K562 (cell line): ENCODE measurements around the gene ZNF24. TPM values are rescaled to one million over a fixed set of nuclear protein-coding genes. Genes with fewer than 3 reads are reported as not detected.

Experiments used
- ATAC-seq: fragments of 200-7000 bp; cut with Tn5 transposase; 3 replicates; pipeline ENCODE4 v1.9.1; 2020; ENCODE audit warnings: moderate library complexity
- BruUV-seq: library from RNA; stranded (reverse); fragments of 400-500 nt; replicated peaks from 2 replicates; lab custom pipeline; 2021; lab: Mats Ljungman, UMichigan
- CTCF ChIA-PET: fragments of 300-600 bp; formaldehyde crosslinking; extraction: SDS; loops from one replicate; lab custom pipeline; 2021; ENCODE audit warnings: low intra/inter-chr PET ratio; lab: Yijun Ruan, JAX
- POLR2A ChIA-PET: fragments of 300-600, 350-650 bp; sonication (Branson Sonifier 250); formaldehyde crosslinking; extraction: SDS; loops from one replicate; lab custom pipeline; 2021; ENCODE audit warnings: antibody characterized with exemption, inconsistent platforms; lab: Yijun Ruan, JAX
- DNase-seq, 4 experiments: peaks; one replicate each; pipeline versions ENCODE4 v3.0.0 to v3.0.0-alpha.2; 2011 to 2018; ENCODE audit warnings: low spot score in 3 of 4, mixed read lengths in 3 of 4; ENCODE audit errors: extremely low read depth in 1 of 4
- FAIRE-seq: peaks from 2 replicates; lab custom pipeline; 2011; peaks lifted over from hg19 to GRCh38; lab: Jason Lieb, UNC
- H2AFZ ChIP-seq: 2 replicates; pipeline ENCODE4 v1.6.0; 2011; ENCODE audit warnings: low read depth, low read length, control low read depth, inconsistent platforms
- H3K27ac ChIP-seq: fragments of 200-600 bp; 3 replicates; pipeline ENCODE4 v1.8.0; 2011; ENCODE audit warnings: low read depth, mild to moderate bottlenecking, control low read depth, inconsistent platforms, low read length, moderate library complexity, mixed read lengths; ENCODE audit errors: extremely low read depth
- H3K27me3 ChIP-seq, 2 experiments: fragments of 300-600 bp in 1 of 2; 2 replicates in 1 of 2; 3 replicates in 1 of 2; pipeline versions ENCODE4 v1.6.0 to v1.8.0; 2011; ENCODE audit warnings: inconsistent platforms in 2 of 2, low read length in 2 of 2, mild to moderate bottlenecking in 1 of 2, mixed read lengths in 1 of 2, moderate library complexity in 1 of 2; ENCODE audit not compliant: control insufficient read depth in 2 of 2, insufficient read depth in 2 of 2
- H3K36me3 ChIP-seq: fragments of 300-600 bp; 3 replicates; pipeline ENCODE4 v1.8.0; 2011; ENCODE audit warnings: mild to moderate bottlenecking, low read length, inconsistent platforms; ENCODE audit not compliant: control insufficient read depth, insufficient read depth
- H3K4me1 ChIP-seq, 2 experiments: fragments of 200-600 bp in 1 of 2; replicated peaks in 1 of 2; 2 replicates in 1 of 2; 3 replicates in 1 of 2; pipeline versions ENCODE4 v1.5.1 to v1.8.0; 2011; ENCODE audit warnings: inconsistent platforms in 2 of 2, low read length in 2 of 2, mild to moderate bottlenecking in 1 of 2, mixed read lengths in 1 of 2, moderate library complexity in 1 of 2; ENCODE audit not compliant: control insufficient read depth in 2 of 2, insufficient read depth in 2 of 2
- H3K4me2 ChIP-seq: 2 replicates; pipeline ENCODE4 v1.6.1; 2011; ENCODE audit warnings: low read length, control low read depth, inconsistent platforms, mixed read lengths; ENCODE audit not compliant: insufficient read depth
- H3K4me3 ChIP-seq: fragments of 200-600 bp; sonication (generic), shearing (Covaris generic); 2 replicates; pipeline ENCODE4 v1.5.1; 2016; ENCODE audit warnings: control low read depth, inconsistent platforms
- H3K79me2 ChIP-seq: fragments of 200-600 bp; 3 replicates; pipeline ENCODE4 v1.8.0; 2011; ENCODE audit warnings: low read length, inconsistent platforms; ENCODE audit not compliant: control insufficient read depth, insufficient read depth
- H3K9ac ChIP-seq, 2 experiments: 2 replicates each; pipeline versions ENCODE4 v1.6.0 to v1.6.1; 2011; ENCODE audit warnings: low read depth in 2 of 2, low read length in 2 of 2, control low read depth in 1 of 2, inconsistent platforms in 1 of 2, mild to moderate bottlenecking in 1 of 2, mixed read lengths in 1 of 2; ENCODE audit not compliant: insufficient read depth in 1 of 2
- H3K9me1 ChIP-seq: one replicate; pipeline ENCODE4 v1.6.0; 2011; ENCODE audit warnings: inconsistent platforms, mild to moderate bottlenecking, low read length, moderate library complexity; ENCODE audit not compliant: control insufficient read depth, insufficient read depth
- H3K9me3 ChIP-seq: replicated peaks from 2 replicates; pipeline ENCODE4 v1.5.1; 2011; ENCODE audit warnings: low read depth, low read length, inconsistent platforms; ENCODE audit not compliant: control insufficient read depth, insufficient read depth
- H4K20me1 ChIP-seq: replicated peaks from 2 replicates; pipeline ENCODE4 v1.6.1; 2011; ENCODE audit warnings: low read length, inconsistent platforms, mixed read lengths; ENCODE audit not compliant: control insufficient read depth, insufficient read depth
- TCF3 ChIP-seq: sonication (generic); formaldehyde crosslinking; IDR thresholded peaks from 2 replicates; pipeline ENCODE4 v1.4.0; 2020; ENCODE audit warnings: mild to moderate bottlenecking, missing genetic modification reagents
- TEAD1 ChIP-seq, 2 experiments: fragments of 450-650 bp in 1 of 2; sonication (generic) in 1 of 2; formaldehyde crosslinking; IDR thresholded peaks; 2 replicates each; pipeline versions ENCODE4 v1.4.0 to v1.8.0; 2020 to 2022; ENCODE audit warnings: mild to moderate bottlenecking in 2 of 2, missing genetic modification reagents in 1 of 2
- ZNF184 ChIP-seq: sonication (generic); formaldehyde crosslinking; IDR thresholded peaks from 2 replicates; pipeline ENCODE4 v1.5.0; 2020; ENCODE audit warnings: missing genetic modification reagents
- WGBS: fragments of 100-300 bp; shearing (Covaris generic); methylation state at CpG from one replicate; pipeline ENCODE4 v1.1.6; 2016; ENCODE audit warnings: low coverage, mixed read lengths; ENCODE audit not compliant: insufficient coverage; ENCODE audit errors: missing lambda C conversion rate; 5-methylcytosine and 5-hydroxymethylcytosine counted together
- in situ Hi-C: fragments of 300-500 bp; cut with MboI; formaldehyde crosslinking; loops from 4 replicates; pipeline ENCODE4 v1.15.0; 2018; ENCODE audit warnings: inconsistent platforms, mixed read lengths
- intact Hi-C: fragments of 100-400 bp; cut with micrococcal nuclease; formaldehyde crosslinking; loops from 2 replicates; pipeline ENCODE4 v1.14.2; 2022
- polyA plus RNA-seq, 8 experiments: library from polyadenylated mRNA; depleted of rRNA in 4 of 8; stranded (reverse) in 5 of 8; unstranded in 3 of 8; fragments of >200 nt; fragmentation: Nextera tagmentation in 2 of 8; fragmentation: Illumina TruSeq in 1 of 8; extraction: Ambion mirVana in 2 of 8; extraction: Trizol in 1 of 8; gene quantifications; 2 replicates each; pipeline versions ENCODE4 v1.2.1 to v1.2.3, GENCODE V29; 2011 to 2014; ENCODE audit warnings: inconsistent platforms in 1 of 8, missing spikeins in 1 of 8
- total RNA-seq, 7 experiments: library from RNA; depleted of rRNA in 6 of 7; stranded (reverse); fragments of >200 nt in 6 of 7; fragmentation: Illumina TruSeq in 2 of 7; extraction: Trizol in 2 of 7; gene quantifications; 2 replicates each; pipeline versions ENCODE4 v1.2.1 to v1.2.3, GENCODE V29; 2011 to 2021; ENCODE audit warnings: low replicate concordance in 1 of 7
- TF ChIP-seq, protein P1 (sequence below), 3 experiments: fragments of 200-800 bp in 1 of 3; fragments of 250-450 bp in 1 of 3; fragments of 450-650 bp in 1 of 3; sonication (Bioruptor Pico) in 1 of 3; sonication (Bioruptor generic) in 1 of 3; formaldehyde crosslinking in 1 of 3; IDR thresholded peaks; 2 replicates each; pipeline versions ENCODE4 v1.6.1 to v1.8.0; 2016 to 2022; ENCODE audit warnings: mild to moderate bottlenecking in 2 of 3, missing genetic modification characterization in 2 of 3, missing compliant biosample characterization in 1 of 3, moderate library complexity in 1 of 3
- TF ChIP-seq, protein P2 (sequence below): sonication (generic); formaldehyde crosslinking; IDR thresholded peaks from 2 replicates; pipeline ENCODE4 v1.8.0; 2022; ENCODE audit warnings: mild to moderate bottlenecking, missing genetic modification reagents
- TF ChIP-seq, protein P3 (sequence below), 2 experiments: fragments of 450-650 bp; IDR thresholded peaks; 2 replicates each; pipeline ENCODE4 v1.6.1; 2018; ENCODE audit warnings: mild to moderate bottlenecking in 2 of 2, low read depth in 1 of 2; ENCODE audit not compliant: partially characterized antibody in 2 of 2

ZNF24 gene
- total and polyA plus RNA-seq, 9 of the 15 experiments (the other 6 are each of a cell fraction or from before 2014, with no cell fraction given), result 35.7 to 72.8 (median 54.1) TPM

DNA sequence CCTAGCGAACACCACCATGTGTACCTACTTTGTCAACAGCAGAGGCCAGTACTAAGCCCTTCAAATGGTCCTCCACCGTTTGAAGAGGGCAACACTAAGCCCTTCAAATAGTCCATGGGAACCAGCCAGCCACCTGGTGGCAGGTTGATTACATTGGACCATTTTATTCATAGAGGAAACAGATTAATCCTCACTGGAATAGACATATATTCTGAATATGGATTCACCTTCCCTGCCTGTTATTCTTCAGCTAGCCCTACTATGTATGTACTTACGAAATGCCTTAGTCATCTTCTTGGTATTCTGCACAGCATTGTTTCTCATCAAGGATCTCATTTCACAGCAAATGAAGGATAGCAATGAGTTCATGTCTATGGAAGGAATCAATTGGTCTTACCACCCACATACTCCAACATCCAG, 42.9 kb upstream of the ZNF24 start:
- ATAC-seq (peak; percentile 73), DNase-seq (peak in 1 of 4 experiments; percentile 31), FAIRE-seq (no peak)
- Histone ChIP-seq H3K4me2 (no peak overlapping the region), H3K9ac (no peak overlapping the region), H3K27me3 (no peaks in the 10 kb centered on the region), H2AFZ (no peak overlapping the region), H3K9me3 (no peaks in the 10 kb centered on the region), H3K4me3 (no peak overlapping the region), H3K9me1 (no peaks in the 10 kb centered on the region), H4K20me1 (no peaks in the 10 kb centered on the region), H3K36me3 (no peaks in the 10 kb centered on the region), H3K4me1 (no peaks in the 10 kb centered on the region), H3K27ac (no peak overlapping the region), H3K79me2 (no peaks in the 10 kb centered on the region)
- no TSS peak for BruUV-seq
- ChIA-PET CTCF (interaction anchor here (1.2 to 1.9 kb wide), 3 partner anchors 156 to 563 kb away, joined by 3 to 10 read pairs (median 8); no protein-coding TSS in a partner anchor), POLR2A (interaction anchor here (0.9 to 1.0 kb wide), 3 partner anchors 11 to 138 kb away, joined by 3 to 5 read pairs (median 3); no protein-coding TSS in a partner anchor)
- intact Hi-C loops, result loop anchor here (2.0 to 10.0 kb wide), 3 partner anchors 156 to 568 kb away; no protein-coding TSS in a partner anchor
- in situ Hi-C loops, result loop anchor here (10.0 kb wide), 1 partner anchor 568 kb away; no protein-coding TSS in a partner anchor
- 4% methylated on average over 3 of the region's 3 CpGs for WGBS
- TF ChIP-seq, protein P1, sequence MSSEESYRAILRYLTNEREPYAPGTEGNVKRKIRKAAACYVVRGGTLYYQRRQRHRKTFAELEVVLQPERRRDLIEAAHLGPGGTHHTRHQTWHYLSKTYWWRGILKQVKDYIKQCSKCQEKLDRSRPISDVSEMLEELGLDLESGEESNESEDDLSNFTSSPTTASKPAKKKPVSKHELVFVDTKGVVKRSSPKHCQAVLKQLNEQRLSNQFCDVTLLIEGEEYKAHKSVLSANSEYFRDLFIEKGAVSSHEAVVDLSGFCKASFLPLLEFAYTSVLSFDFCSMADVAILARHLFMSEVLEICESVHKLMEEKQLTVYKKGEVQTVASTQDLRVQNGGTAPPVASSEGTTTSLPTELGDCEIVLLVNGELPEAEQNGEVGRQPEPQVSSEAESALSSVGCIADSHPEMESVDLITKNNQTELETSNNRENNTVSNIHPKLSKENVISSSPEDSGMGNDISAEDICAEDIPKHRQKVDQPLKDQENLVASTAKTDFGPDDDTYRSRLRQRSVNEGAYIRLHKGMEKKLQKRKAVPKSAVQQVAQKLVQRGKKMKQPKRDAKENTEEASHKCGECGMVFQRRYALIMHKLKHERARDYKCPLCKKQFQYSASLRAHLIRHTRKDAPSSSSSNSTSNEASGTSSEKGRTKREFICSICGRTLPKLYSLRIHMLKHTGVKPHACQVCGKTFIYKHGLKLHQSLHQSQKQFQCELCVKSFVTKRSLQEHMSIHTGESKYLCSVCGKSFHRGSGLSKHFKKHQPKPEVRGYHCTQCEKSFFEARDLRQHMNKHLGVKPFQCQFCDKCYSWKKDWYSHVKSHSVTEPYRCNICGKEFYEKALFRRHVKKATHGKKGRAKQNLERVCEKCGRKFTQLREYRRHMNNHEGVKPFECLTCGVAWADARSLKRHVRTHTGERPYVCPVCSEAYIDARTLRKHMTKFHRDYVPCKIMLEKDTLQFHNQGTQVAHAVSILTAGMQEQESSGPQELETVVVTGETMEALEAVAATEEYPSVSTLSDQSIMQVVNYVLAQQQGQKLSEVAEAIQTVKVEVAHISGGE (CRISPR knock-in tag; IDR thresholded peaks at IDR 0.05), result no peak
- TF ChIP-seq TCF3 (CRISPR knock-in tag) (no peak), TEAD1 (CRISPR knock-in tag; IDR thresholded peaks at IDR 0.05) (no peak), ZNF184 (no peak)
- TF ChIP-seq, protein P2, sequence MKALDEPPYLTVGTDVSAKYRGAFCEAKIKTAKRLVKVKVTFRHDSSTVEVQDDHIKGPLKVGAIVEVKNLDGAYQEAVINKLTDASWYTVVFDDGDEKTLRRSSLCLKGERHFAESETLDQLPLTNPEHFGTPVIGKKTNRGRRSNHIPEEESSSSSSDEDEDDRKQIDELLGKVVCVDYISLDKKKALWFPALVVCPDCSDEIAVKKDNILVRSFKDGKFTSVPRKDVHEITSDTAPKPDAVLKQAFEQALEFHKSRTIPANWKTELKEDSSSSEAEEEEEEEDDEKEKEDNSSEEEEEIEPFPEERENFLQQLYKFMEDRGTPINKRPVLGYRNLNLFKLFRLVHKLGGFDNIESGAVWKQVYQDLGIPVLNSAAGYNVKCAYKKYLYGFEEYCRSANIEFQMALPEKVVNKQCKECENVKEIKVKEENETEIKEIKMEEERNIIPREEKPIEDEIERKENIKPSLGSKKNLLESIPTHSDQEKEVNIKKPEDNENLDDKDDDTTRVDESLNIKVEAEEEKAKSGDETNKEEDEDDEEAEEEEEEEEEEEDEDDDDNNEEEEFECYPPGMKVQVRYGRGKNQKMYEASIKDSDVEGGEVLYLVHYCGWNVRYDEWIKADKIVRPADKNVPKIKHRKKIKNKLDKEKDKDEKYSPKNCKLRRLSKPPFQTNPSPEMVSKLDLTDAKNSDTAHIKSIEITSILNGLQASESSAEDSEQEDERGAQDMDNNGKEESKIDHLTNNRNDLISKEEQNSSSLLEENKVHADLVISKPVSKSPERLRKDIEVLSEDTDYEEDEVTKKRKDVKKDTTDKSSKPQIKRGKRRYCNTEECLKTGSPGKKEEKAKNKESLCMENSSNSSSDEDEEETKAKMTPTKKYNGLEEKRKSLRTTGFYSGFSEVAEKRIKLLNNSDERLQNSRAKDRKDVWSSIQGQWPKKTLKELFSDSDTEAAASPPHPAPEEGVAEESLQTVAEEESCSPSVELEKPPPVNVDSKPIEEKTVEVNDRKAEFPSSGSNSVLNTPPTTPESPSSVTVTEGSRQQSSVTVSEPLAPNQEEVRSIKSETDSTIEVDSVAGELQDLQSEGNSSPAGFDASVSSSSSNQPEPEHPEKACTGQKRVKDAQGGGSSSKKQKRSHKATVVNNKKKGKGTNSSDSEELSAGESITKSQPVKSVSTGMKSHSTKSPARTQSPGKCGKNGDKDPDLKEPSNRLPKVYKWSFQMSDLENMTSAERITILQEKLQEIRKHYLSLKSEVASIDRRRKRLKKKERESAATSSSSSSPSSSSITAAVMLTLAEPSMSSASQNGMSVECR (CRISPR knock-in tag), result no peak
- TF ChIP-seq, protein P3, sequence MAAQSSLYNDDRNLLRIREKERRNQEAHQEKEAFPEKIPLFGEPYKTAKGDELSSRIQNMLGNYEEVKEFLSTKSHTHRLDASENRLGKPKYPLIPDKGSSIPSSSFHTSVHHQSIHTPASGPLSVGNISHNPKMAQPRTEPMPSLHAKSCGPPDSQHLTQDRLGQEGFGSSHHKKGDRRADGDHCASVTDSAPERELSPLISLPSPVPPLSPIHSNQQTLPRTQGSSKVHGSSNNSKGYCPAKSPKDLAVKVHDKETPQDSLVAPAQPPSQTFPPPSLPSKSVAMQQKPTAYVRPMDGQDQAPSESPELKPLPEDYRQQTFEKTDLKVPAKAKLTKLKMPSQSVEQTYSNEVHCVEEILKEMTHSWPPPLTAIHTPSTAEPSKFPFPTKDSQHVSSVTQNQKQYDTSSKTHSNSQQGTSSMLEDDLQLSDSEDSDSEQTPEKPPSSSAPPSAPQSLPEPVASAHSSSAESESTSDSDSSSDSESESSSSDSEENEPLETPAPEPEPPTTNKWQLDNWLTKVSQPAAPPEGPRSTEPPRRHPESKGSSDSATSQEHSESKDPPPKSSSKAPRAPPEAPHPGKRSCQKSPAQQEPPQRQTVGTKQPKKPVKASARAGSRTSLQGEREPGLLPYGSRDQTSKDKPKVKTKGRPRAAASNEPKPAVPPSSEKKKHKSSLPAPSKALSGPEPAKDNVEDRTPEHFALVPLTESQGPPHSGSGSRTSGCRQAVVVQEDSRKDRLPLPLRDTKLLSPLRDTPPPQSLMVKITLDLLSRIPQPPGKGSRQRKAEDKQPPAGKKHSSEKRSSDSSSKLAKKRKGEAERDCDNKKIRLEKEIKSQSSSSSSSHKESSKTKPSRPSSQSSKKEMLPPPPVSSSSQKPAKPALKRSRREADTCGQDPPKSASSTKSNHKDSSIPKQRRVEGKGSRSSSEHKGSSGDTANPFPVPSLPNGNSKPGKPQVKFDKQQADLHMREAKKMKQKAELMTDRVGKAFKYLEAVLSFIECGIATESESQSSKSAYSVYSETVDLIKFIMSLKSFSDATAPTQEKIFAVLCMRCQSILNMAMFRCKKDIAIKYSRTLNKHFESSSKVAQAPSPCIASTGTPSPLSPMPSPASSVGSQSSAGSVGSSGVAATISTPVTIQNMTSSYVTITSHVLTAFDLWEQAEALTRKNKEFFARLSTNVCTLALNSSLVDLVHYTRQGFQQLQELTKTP (IDR thresholded peaks at IDR 0.05; ENCODE audit: low read depth in 1 of 2, partially characterized antibody in 2 of 2), result no peak
